ENCODE data around the gene STK11.

The STK11 gene

DNA sequence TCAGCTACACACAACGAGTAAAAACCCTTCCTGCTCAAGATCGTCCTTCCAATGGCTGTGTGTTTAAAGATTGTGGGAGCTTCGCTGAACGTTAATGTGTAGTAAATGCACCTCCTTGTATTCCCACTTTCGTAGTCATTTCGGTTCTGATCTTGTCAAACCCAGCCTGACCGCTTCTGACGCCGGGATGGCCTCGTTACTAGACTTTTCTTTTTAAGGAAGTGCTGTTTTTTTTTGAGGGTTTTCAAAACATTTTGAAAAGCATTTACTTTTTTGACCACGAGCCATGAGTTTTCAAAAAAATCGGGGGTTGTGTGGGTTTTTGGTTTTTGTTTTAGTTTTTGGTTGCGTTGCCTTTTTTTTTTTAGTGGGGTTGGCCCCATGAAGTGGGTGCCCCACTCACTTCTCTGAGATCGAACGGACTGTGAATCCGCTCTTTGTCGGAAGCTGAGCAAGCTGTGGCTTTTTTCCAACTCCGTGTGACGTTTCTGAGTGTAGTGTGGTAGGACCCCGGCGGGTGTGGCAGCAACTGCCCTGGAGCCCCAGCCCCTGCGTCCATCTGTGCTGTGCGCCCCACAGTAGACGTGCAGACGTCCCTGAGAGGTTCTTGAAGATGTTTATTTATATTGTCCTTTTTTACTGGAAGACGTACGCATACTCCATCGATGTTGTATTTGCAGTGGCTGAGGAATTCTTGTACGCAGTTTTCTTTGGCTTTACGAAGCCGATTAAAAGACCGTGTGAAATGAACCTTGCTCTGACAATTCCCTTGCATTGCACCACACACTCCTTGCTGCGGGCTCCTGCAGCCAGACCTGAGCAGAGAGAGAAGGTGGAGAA, 67.1 kb downstream of the STK11 start:
- H3K27ac ChIP-seq (ENCODE audit: low read depth, low read length), result peak overlapping the region; percentile 91
- peaks cover 0 to 46% (median 41%) of the 10 kb centered on the region in 5 donors for H3K36me3 ChIP-seq (ENCODE audit: control insufficient read depth in 5 of 5, insufficient read depth in 5 of 5, low read length in 5 of 5)
- H3K9me3 ChIP-seq (ENCODE audit: control insufficient read depth in 5 of 5, low read length in 5 of 5), result no peaks in the 10 kb centered on the region
- no peak overlapping the region for H3K4me3 ChIP-seq (ENCODE audit: low read depth in 1 of 5, low read length in 5 of 5)
- H3K27me3 ChIP-seq (ENCODE audit: control insufficient read depth in 5 of 5, insufficient read depth in 4 of 5, low read length in 5 of 5), result no peaks in the 10 kb centered on the region
- H3K9ac ChIP-seq (ENCODE audit: low read length in 5 of 5), result peak overlapping the region in 1 of 5 donors; percentile 1
- H3K4me1 ChIP-seq (ENCODE audit: control insufficient read depth in 5 of 5, insufficient read depth in 5 of 5, low read length in 5 of 5), result peaks cover 19 to 82% (median 80%) of the 10 kb centered on the region in 5 donors

DNA sequence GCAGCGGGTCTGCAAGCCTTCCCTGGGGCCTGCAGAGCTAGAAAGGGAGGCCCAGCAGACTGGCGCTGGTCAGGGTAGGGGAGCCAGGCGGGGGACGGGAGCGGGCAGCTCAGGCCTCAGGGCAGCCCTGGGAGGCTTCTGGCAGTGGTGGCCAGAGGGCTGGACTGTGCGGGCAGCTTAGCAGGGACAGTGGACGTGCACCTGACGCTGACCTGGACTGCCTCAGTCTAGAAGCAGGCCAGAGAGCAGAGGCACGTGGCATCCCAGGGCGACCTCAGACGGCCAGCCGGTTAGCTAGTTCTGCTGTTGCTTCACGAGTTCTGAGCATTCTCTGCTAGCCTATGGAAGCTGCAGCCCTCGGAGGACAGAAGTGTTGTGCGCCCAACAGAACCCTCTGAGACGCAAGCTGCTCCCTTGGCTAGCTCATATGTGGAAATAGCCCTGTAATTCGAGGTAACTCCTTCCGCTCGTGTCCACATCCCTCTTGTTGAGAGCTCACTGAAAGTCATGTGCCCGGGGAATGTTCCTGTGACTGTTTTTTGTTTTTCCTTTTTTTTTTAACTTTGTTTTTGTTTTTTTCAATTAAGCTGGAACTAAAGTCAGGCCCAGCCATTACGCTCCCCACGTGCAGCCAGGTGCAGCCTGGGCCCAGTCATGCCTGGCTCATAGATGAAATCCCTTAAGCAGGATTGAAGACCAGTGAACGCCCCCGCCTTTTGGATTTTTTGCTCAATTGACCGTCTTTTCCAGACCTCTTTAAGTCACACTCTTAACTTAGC, 67.9 kb downstream of the STK11 start:
- peak overlapping the region; percentile 91 for H3K27ac ChIP-seq (ENCODE audit: low read depth, low read length)
- H3K4me3 ChIP-seq (ENCODE audit: low read depth in 1 of 5, low read length in 5 of 5), result peak overlapping the region in 1 of 5 donors; percentile 1
- H3K9me3 ChIP-seq (ENCODE audit: control insufficient read depth in 5 of 5, low read length in 5 of 5), result no peaks in the 10 kb centered on the region
- H3K9ac ChIP-seq (ENCODE audit: low read length in 5 of 5), result no peak overlapping the region
- H3K4me1 ChIP-seq (ENCODE audit: control insufficient read depth in 5 of 5, insufficient read depth in 5 of 5, low read length in 5 of 5), result peaks cover 18 to 74% (median 72%) of the 10 kb centered on the region in 5 donors
- H3K36me3 ChIP-seq (ENCODE audit: control insufficient read depth in 5 of 5, insufficient read depth in 5 of 5, low read length in 5 of 5), result peaks cover 0 to 49% (median 41%) of the 10 kb centered on the region in 5 donors
- no peaks in the 10 kb centered on the region for H3K27me3 ChIP-seq (ENCODE audit: control insufficient read depth in 5 of 5, insufficient read depth in 4 of 5, low read length in 5 of 5)

DNA sequence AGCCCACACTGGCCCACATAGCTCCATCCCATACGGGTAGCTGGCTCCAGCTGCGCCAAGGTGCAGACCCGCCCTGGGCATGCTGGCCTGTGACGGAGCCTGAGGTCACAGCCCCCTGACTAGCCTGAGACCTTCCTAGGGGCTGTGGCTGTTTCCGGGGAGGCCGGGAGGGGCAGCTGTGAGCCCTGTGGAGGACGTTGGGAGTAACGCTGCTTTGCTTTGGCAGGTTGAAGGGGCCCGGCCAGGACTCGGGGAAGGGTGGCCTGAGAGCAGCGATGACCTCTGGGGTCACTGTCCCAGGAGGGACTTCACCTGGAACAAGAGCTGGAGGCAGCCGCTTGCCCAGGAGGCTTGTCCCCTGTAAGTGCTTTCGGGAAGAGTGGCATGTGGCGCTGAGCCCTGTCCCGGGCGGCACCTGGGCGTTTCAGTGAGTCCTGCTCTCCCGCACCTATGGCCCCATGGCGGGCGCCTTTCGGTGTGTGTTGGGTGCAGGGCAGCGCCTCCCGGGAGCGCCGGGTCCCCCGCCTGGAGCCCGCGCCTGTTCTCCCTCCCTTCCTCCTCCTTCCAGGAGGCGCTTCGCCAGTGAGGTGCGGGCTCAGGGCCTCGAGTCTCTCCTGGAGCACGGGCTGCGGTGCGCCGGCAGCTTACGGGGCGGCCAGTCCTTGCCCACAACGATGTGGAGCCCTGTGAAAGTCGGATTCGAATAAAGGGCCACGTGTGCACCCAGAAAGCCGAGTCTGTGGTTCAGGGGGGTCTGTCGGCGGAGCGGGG, 68.7 kb downstream of the STK11 start:
- Histone ChIP-seq H3K4me3 (ENCODE audit: low read depth in 1 of 5, low read length in 5 of 5) (peak overlapping the region in 4 of 5 donors; percentile 22 to 75 (median 60)), H3K27ac (ENCODE audit: low read depth, low read length) (peak overlapping the region; percentile 91), H3K36me3 (ENCODE audit: control insufficient read depth in 5 of 5, insufficient read depth in 5 of 5, low read length in 5 of 5) (peaks cover 0 to 56% (median 47%) of the 10 kb centered on the region in 5 donors), H3K9ac (ENCODE audit: low read length in 5 of 5) (peak overlapping the region in 2 of 5 donors; percentile 37 to 73), H3K4me1 (ENCODE audit: control insufficient read depth in 5 of 5, insufficient read depth in 5 of 5, low read length in 5 of 5) (peaks cover 15 to 70% (median 67%) of the 10 kb centered on the region in 5 donors), H3K27me3 (ENCODE audit: control insufficient read depth in 5 of 5, insufficient read depth in 4 of 5, low read length in 5 of 5) (no peaks in the 10 kb centered on the region), H3K9me3 (ENCODE audit: control insufficient read depth in 5 of 5, low read length in 5 of 5) (no peaks in the 10 kb centered on the region)

DNA sequence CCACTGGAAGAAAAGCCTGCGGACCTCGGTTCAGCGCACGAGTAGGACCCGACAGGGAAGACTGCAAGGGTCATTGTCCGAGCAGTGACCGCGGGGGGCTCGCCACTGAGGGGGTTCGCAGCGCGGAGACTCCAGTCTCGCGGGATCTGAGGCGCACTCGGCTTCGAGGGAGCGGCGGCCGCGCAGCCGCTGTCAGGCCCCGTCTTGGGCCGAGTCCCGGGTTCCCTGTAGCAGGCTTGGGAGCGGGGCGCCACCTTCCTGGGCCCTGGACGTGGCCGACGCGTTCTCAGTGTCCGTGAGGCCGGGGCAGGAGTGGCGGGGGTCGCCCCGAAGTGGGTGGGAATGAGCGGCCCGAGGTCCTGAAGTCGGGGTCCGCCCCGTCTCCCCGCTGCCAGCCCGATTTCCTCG, 69.3 kb downstream of the STK11 start:
- Histone ChIP-seq H3K27ac (ENCODE audit: low read depth, low read length) (peak overlapping the region; percentile 91), H3K9ac (ENCODE audit: low read length in 5 of 5) (peak overlapping the region in 4 of 5 donors; percentile 37 to 94 (median 62))

DNA sequence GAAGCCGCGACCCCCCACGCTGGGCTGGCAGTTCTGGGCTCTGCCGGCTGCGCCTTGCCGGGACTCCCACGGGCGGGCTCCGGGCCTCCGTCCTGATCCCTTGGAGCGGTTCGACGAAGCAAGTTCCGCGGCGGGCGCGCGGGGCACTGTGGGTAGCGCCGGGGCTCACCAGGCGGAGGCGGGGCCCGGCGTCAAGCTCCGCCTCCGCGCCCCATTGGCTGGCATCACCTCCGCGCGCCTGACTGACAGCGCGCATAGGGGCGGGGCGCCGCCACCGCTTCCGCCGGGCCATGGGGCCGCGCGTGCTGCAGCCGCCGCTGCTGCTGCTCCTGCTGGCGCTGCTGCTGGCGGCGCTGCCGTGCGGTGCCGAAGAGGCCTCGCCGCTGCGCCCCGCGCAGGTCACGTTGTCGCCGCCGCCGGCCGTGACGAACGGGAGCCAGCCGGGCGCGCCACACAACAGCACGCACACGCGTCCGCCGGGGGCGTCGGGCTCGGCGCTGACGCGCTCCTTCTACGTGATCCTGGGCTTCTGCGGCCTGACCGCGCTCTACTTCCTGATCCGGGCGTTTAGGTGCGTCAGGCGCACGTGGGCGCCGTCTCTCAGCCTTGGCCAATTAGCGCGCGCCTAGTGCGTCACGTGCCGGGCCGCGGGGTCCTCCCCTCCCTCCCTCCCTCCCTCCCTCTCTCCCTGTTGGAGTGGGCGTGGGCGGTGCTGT, 69.8 kb downstream of the STK11 start, which contains the start of gene FAM174C:
TSS of gene FAM174C (plus strand) at position 271 of the 716 bp plus-strand sequence. CDS start at position 291, 20 bp downstream.
- H3K27ac ChIP-seq (ENCODE audit: low read depth, low read length), result peak within 1 kb of the TSS; percentile 91
- peaks cover 13 to 65% (median 62%) of the 10 kb centered on the region in 5 donors for H3K4me1 ChIP-seq (ENCODE audit: control insufficient read depth in 5 of 5, insufficient read depth in 5 of 5, low read length in 5 of 5)
- H3K9me3 ChIP-seq (ENCODE audit: control insufficient read depth in 5 of 5, low read length in 5 of 5), result no peaks in the 10 kb centered on the region
- peak within 1 kb of the TSS; percentile 22 to 75 (median 73) for H3K4me3 ChIP-seq (ENCODE audit: low read depth in 1 of 5, low read length in 5 of 5)
- H3K9ac ChIP-seq (ENCODE audit: low read length in 5 of 5), result peak within 1 kb of the TSS in 4 of 5 donors; percentile 75 to 94 (median 83)
- no peaks in the 10 kb centered on the region for H3K27me3 ChIP-seq (ENCODE audit: control insufficient read depth in 5 of 5, insufficient read depth in 4 of 5, low read length in 5 of 5)
- peaks cover 0 to 60% (median 50%) of the 10 kb centered on the region in 5 donors for H3K36me3 ChIP-seq (ENCODE audit: control insufficient read depth in 5 of 5, insufficient read depth in 5 of 5, low read length in 5 of 5)

More for the DNA sequence above, 69.3 kb downstream of the STK11 start:
- Histone ChIP-seq H3K4me1 (ENCODE audit: control insufficient read depth in 5 of 5, insufficient read depth in 5 of 5, low read length in 5 of 5) (peaks cover 14 to 69% (median 67%) of the 10 kb centered on the region in 5 donors), H3K36me3 (ENCODE audit: control insufficient read depth in 5 of 5, insufficient read depth in 5 of 5, low read length in 5 of 5) (peaks cover 0 to 60% (median 50%) of the 10 kb centered on the region in 5 donors), H3K9me3 (ENCODE audit: control insufficient read depth in 5 of 5, low read length in 5 of 5) (no peaks in the 10 kb centered on the region), H3K4me3 (ENCODE audit: low read depth in 1 of 5, low read length in 5 of 5) (peak overlapping the region in 4 of 5 donors; percentile 22 to 75 (median 60)), H3K27me3 (ENCODE audit: control insufficient read depth in 5 of 5, insufficient read depth in 4 of 5, low read length in 5 of 5) (no peaks in the 10 kb centered on the region)

DNA sequence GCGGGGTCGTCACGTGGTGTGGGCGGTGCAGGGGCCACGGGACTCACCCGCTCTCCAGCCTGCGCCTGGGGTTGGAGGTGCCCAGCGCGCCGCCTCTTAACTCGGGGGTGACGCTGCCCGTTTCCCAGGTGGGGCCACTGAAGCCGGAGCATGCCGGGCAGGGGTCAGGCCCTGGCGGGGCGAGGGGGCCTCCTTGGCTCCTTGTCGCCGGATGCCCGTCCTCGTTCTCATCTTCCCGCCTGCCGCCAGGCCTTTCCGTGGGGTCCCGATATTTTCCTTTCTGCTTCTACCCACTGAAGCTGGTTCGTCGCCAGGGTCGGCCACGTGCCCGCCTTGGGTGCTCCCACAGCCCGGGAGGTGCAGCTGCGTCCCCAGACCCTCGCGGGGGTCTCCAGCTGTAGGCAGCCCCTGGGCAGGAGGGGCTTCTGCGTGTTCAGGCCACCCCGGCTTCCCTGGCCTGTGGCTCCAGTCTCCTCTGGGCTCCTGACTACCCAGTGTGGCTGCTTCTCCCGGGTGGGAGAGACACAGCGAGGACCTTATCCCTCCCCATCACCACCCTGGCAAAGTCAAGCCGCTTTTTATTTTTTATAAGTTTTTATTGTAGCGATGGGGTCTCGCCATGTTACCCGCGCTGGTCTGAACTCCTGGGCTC, 70.5 kb downstream of the STK11 start:
- Histone ChIP-seq H3K9ac (ENCODE audit: low read length in 5 of 5) (peak overlapping the region in 4 of 5 donors; percentile 75 to 94 (median 83)), H3K4me1 (ENCODE audit: control insufficient read depth in 5 of 5, insufficient read depth in 5 of 5, low read length in 5 of 5) (peaks cover 9 to 58% (median 56%) of the 10 kb centered on the region in 5 donors), H3K27me3 (ENCODE audit: control insufficient read depth in 5 of 5, insufficient read depth in 4 of 5, low read length in 5 of 5) (no peaks in the 10 kb centered on the region), H3K36me3 (ENCODE audit: control insufficient read depth in 5 of 5, insufficient read depth in 5 of 5, low read length in 5 of 5) (peaks cover 0 to 55% (median 45%) of the 10 kb centered on the region in 5 donors), H3K4me3 (ENCODE audit: low read depth in 1 of 5, low read length in 5 of 5) (peak overlapping the region; percentile 22 to 75 (median 73)), H3K27ac (ENCODE audit: low read depth, low read length) (peak overlapping the region; percentile 91), H3K9me3 (ENCODE audit: control insufficient read depth in 5 of 5, low read length in 5 of 5) (no peaks in the 10 kb centered on the region)

DNA sequence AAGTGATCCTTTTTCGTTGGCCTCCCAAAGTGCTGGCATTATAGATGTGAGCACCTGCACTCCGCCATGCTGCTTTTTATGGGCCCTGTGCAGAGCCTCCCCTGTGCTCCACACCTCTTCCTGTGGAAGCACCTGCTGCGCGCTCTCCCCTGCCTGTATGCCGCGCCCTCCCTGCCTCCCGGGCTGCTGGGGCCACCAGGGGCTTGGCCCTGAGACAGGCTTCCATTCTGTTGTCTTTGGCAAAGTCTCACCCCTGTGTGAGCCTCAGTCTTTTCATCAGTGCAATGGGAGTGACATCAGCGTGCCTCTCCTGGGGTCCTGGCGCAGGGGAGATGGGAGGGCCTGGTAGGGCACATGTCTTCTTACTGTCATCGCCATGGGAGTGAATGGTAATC, 71.0 kb downstream of the STK11 start:
- Histone ChIP-seq H3K27me3 (ENCODE audit: control insufficient read depth in 5 of 5, insufficient read depth in 4 of 5, low read length in 5 of 5) (peaks cover 0 to 1% (median 0%) of the 10 kb centered on the region in 5 donors), H3K36me3 (ENCODE audit: control insufficient read depth in 5 of 5, insufficient read depth in 5 of 5, low read length in 5 of 5) (peaks cover 0 to 50% (median 40%) of the 10 kb centered on the region in 5 donors), H3K27ac (ENCODE audit: low read depth, low read length) (no peak overlapping the region), H3K9ac (ENCODE audit: low read length in 5 of 5) (peak overlapping the region in 4 of 5 donors; percentile 75 to 94 (median 83)), H3K4me1 (ENCODE audit: control insufficient read depth in 5 of 5, insufficient read depth in 5 of 5, low read length in 5 of 5) (peaks cover 7 to 53% (median 50%) of the 10 kb centered on the region in 5 donors), H3K4me3 (ENCODE audit: low read depth in 1 of 5, low read length in 5 of 5) (peak overlapping the region in 3 of 5 donors; percentile 73 to 75 (median 75)), H3K9me3 (ENCODE audit: control insufficient read depth in 5 of 5, low read length in 5 of 5) (no peaks in the 10 kb centered on the region)

DNA sequence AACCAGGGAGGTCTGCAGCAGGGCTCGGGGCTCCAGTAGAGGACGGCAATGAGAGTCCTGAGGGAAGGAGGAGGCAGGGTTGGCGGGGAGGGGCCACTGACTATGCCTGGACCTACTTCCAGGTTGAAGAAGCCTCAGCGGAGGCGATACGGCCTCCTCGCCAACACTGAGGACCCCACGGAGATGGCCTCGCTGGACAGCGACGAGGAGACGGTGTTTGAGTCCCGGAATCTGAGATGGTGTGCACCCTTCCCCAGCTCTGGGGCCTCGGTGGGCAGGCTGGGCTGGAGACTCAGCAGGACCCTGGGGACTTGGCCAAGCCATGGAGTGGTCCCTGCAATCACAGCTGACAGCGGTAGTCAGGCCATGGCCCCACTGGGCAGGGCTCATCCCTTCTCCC, 71.5 kb downstream of the STK11 start:
- no peak overlapping the region for H3K27ac ChIP-seq (ENCODE audit: low read depth, low read length)
- peaks cover 7 to 49% (median 46%) of the 10 kb centered on the region in 5 donors for H3K4me1 ChIP-seq (ENCODE audit: control insufficient read depth in 5 of 5, insufficient read depth in 5 of 5, low read length in 5 of 5)
- no peak overlapping the region for H3K4me3 ChIP-seq (ENCODE audit: low read depth in 1 of 5, low read length in 5 of 5)
- H3K36me3 ChIP-seq (ENCODE audit: control insufficient read depth in 5 of 5, insufficient read depth in 5 of 5, low read length in 5 of 5), result peaks cover 0 to 46% (median 35%) of the 10 kb centered on the region in 5 donors
- H3K9ac ChIP-seq (ENCODE audit: low read length in 5 of 5), result peak overlapping the region in 1 of 5 donors; percentile 94
- peaks cover 0 to 6% (median 0%) of the 10 kb centered on the region in 5 donors for H3K27me3 ChIP-seq (ENCODE audit: control insufficient read depth in 5 of 5, insufficient read depth in 4 of 5, low read length in 5 of 5)
- no peaks in the 10 kb centered on the region for H3K9me3 ChIP-seq (ENCODE audit: control insufficient read depth in 5 of 5, low read length in 5 of 5)
